ENCODE results near the gene MFAP3L.

Gene MFAP3L

DNA sequence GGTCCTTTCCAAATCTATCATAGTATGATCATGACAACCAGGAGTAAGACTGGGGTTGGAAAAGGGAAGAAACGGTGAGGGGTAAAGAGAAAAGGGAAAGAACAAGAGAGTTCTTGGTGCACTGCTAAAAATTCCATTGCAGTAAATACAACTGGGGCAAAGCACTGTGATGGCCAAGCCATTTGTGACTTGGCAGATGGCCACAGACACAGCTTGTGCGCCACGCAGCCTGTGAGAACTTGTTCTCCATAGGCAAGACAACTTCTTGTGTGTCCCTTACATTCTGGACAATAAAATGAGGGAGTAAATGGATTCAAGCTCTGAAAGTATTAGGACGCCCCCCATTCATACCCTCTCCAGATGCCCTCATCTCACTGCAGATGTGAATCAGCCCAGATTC, 10.9 kb downstream of the MFAP3L start:
- no peak for FAIRE-seq

DNA sequence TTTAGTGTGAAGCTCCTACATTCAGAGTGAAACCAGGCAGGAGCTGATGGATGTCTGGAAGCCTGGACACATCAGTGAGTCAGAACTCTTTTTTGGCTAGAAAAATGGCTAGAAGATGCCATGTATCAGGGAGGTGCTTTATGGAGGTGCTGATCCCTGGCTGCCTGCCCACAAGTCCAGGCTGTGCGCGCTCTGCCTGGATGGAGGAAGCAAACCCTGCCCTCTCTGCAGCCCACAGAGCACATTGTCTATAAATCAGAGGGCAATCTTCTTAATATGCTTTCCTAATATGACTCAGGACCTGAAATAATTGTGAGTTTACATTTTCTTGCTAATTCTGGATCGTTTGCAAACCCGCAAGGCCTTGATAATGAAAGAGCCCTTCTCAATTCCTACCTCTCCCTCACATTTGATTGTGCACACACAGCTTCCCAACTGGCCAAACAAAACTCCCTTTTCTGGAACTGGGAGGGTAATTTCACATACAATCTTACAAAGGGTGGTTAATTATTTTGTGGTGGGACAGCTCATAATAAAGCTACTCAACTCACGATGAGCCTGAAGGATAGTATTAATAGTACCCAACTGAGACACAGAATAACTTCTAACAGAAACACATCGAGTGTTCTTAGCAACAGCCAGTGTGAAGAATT, 11.7 kb downstream of the MFAP3L start:
- FAIRE-seq: no peak

DNA sequence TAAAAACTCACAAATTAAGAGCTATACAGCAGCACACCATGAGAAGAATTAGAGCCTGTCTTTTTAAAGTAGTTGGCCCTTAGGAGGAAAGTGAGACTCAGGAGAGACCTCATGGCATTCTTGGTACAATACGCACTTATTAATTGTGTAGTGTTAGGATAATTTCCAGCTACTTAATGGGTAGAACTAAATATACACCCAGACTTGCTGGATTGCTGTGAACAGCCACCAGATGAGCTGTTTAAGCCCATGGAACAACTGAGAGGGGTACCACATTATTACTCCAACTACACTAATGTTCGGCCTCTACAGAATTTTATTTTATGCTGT, 13.6 kb downstream of the MFAP3L start:
- FAIRE-seq: no peak

GRCh38 chr4:170011921-170012628, 14.1 kb downstream of the MFAP3L start:
- FAIRE-seq: no peak

DNA sequence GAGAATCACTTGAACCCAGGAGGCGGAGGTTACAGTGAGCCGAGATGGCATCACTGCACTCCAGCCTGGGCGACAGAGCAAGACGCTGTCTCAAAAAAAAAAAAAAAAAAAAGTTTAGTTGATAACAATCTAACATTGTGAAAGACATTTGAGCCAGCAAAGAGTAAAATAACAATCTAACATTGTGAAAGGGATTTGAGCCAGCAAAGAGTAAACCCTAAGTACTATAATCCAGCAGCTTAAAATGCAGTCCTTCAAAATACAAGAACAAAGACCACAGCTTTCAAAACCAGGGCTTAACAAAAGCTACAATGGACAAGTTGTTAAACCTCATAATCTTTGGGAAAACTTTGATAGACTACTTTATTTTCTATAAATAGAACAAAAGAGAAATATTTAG, 16.9 kb downstream of the MFAP3L start:
- FAIRE-seq: no peak

- FAIRE-seq: no peak
These were observed 17.4 kb downstream of the MFAP3L start for GRCh38 chr4:170008801-170009200.

DNA sequence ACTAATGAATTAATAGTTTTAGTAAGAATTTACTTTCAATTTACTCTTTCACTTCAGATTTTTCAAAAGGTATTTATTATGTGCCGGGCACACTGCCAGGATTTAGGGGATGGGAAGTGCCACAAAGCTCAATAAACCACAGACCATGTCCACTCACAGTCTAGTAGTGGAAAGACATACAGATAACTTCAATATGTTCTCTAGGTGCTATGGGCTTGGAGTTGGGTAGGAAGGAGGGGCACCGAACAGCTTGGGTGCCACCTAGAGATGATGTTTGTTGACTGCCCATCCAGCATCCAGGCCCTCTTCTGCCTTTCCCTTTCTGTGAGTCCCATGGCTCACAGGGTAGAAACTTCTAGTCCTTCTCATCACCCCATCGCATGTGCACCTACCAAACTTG, 17.8 kb downstream of the MFAP3L start:
- no peak for FAIRE-seq

- FAIRE-seq: no peak
These were observed 19.1 kb downstream of the MFAP3L start for GRCh38 chr4:170007113-170007512.

DNA sequence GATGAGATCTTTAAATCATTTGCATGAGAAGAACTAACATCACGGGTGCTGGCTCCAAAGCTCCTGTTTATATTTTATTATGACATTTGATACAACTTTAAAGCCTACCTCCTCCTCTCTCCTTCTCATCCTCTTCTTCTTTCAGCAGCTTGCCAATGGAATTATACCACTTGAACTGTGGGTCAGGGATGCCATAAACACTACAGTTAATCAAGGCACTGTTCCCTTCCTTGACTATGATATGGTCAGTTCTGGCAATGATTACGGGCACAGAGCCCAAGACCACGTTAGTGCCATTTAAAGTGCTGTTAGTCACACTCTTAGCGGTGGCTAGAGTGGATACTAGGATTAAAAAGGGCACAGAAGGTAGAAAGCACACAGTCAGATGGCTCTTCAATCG, 20.7 kb downstream of the MFAP3L start:
- FAIRE-seq: no peak

DNA sequence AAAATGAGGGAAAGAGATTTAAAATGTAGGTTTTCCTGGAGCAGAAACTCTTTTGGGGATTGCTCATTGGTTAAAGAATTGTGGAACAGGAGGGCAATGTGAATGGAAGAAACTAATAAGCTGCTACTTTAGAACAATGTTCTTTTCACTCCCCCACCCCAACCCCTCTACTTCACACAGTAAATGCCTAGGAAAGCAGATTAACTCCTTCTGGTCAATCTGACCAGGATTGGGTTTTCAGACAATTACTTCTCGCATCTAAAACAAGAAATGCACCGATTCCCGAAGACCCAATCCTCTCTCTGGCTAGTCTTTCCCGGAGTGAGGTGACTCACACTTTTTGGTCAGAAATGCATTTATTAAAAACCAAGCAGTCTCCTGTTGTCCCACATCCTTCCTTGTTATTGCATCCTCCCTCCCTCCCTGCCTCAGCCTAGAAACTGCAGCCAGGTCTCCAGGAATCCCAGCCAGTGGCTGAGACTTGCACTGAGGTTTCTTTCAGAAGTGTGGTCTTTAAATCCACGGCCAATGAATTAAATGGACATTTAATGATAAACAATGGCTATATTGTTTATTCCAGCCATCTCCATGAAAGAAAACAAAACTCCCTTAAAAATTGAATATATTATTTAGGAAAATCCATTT, 21.4 kb downstream of the MFAP3L start:
- FAIRE-seq: no peak

DNA sequence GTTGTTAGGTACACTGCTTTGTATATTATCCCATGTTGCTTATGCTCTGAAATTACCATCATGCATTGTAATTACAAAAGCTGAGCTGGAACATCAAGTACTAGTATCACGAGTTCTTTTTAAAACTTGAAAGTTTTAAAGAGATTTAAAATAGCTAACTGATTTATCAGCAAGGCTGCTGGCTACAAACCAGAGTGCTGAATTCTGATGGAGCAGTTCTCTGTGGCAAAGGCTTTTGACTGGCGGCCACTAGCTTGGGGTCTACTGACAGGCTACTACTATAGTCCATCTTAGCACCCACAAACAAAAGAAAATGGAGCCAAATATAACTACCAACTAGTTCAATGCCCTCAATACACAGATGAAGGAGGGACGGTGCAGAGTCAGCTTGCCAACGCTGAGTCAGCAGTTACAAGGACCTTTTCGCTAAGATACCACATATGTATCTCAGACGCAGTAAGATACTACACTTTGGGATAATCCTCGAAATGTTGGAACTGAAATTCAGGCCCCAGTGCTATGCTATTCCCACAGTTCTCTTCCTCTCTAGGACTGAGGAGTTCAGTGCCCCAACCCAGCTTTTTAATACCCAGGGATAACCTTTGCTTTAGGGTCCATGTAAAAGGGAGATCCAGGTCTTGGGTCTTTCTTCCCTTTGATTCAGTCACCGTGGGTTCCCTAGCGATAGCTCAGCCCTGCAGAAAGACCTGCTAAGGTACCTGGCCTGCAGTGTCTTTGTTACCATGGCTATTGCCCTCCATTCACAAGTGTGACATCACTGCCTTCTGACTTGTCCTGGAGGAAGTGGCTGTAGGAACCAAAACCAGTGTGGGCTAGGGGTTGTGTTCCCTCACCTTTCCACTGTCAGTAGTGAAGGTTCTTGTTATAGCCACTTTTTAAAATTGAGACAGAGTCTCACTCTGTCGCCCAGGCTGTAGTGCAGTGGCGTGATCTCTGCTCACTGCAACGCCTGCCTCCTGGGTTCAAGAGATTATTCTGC, 22.8 kb downstream of the MFAP3L start:
- FAIRE-seq: no peak

DNA sequence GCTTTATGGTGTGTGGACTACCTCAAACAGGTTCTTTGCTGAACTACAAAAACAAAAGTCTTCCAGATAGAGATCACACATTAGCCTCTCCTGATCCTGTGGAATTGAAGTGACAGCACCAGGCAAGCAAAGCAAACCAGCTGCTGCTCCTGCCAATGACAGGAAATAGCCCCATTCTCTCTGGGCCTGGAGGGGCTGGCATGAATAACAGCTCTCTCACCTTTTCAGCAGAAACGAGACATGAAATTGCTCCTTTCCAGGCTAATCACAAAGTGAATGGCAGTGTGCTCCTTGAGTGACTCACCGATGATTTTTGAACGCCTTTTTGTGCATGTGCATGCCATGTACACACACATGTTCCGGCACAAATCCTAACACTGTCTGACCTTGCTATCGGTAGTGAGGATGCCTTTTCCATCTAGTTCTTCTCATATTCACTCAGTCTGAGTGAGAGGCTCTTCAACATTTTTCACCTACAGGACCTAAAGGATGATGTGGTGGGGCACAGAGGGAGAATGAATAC, 24.4 kb downstream of the MFAP3L start:
- no peak for FAIRE-seq

DNA sequence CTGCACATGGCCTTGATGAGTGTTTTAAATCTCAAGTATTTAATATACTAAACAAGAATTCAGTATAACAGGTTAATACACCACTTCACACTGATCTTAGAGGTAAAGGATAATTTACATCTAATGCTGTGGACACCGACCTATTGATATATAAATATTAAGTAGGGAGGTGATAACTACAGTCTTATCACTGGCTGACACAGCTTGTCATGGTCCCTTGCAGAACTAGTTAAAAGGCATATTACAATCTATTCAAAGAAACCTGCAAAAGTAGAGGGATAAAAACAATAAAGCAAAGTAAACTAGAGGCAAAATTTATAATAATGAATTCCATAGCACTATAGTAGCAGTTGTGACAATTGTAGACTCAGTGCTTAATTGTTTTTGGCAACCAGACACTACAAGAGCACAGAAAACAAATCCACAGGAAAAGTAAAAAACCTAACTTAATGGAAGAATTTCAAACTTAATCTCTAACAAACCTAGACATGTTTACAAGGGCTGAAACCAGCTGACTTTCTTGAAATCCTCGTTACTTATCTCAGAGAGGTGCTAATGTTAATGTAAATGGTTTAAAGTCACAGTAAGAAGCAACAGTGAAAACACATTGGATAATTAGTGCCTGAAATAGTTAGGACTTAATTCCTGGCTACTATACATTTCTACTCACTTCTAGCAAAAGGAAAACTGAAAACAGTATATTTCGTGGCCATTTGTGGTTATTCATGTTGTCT, 25.0 kb downstream of the MFAP3L start:
- no peak for FAIRE-seq

DNA sequence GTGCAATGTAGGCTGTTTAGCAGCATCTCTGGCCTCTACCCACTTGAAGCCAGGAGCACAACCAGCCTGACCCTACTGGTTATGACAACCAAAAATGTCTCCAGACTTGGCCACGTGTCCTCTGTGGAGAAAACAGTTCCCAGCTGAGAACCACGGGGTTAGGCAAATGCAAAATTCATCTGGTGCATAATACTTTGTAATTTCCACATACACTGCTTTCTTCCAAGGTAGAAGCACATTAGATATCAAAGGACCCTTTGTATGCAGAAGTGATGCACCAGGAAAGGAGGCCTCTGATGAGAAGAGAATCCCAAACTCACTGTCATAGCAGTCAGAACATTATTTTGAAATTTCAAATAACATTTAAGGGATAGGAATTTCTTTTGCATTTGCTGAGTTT, 26.3 kb downstream of the MFAP3L start:
- no peak for FAIRE-seq

- FAIRE-seq: no peak
These were observed 27.2 kb downstream of the MFAP3L start for GRCh38 chr4:169998981-169999380.

GRCh38 chr4:169996379-169997240, 29.6 kb downstream of the MFAP3L start:
- no peak for FAIRE-seq

DNA sequence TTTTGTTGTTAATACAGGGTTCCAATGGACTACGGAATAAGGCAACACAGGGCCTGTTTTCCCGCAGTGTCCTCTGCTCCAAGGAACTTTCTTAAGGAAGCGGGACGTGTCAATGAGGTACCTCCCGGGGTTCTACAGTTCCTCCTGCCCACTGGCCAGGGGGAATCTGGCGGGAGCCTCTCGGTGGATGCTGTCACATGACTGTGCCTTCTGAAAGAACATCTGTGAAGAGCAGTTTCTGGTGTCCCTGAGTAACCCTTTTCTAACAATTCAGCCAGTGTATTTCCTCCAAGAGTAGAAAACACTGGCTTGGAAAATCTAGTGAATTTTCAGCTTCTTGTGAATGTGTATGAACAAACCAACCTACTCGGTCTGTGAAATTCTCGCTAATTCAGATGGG, 32.7 kb downstream of the MFAP3L start:
- no peak for FAIRE-seq

- FAIRE-seq: no peak
These were observed 37.9 kb downstream of the MFAP3L start for GRCh38 chr4:169988252-169988651.

GRCh38 chr4:169987327-169988228, 38.6 kb downstream of the MFAP3L start:
- no peak for FAIRE-seq

- FAIRE-seq: no peak
These were observed 39.8 kb downstream of the MFAP3L start for GRCh38 chr4:169986369-169986768.
